Measurements from ENCODE around the gene SEC62.
A peak's percentile ranks its signal among the peaks of the same experiment; 100 is the strongest.

The SEC62 gene

GRCh38 chr3:169948559-169949448 lies 17.8 kb upstream of the SEC62 start:
- Histone ChIP-seq H3K9ac (ENCODE audit: low read depth, low read length) (no peak overlapping the region), H3K27me3 (ENCODE audit: control insufficient read depth, insufficient read depth, low read length) (no peaks in the 10 kb centered on the region), H3K9me3 (ENCODE audit: control insufficient read depth, insufficient read depth, low read length) (no peaks in the 10 kb centered on the region), H3K4me3 (ENCODE audit: low read depth, low read length) (no peak overlapping the region), H3K4me1 (ENCODE audit: control insufficient read depth, insufficient read depth, low read length) (no peaks in the 10 kb centered on the region), H3K36me3 (ENCODE audit: control insufficient read depth, insufficient read depth, low read length) (no peaks in the 10 kb centered on the region)

- Histone ChIP-seq H3K27me3 (ENCODE audit: control insufficient read depth, insufficient read depth, low read length) (no peaks in the 10 kb centered on the region), H3K36me3 (ENCODE audit: control insufficient read depth, insufficient read depth, low read length) (no peaks in the 10 kb centered on the region), H3K4me3 (ENCODE audit: low read depth, low read length) (no peak overlapping the region), H3K4me1 (ENCODE audit: control insufficient read depth, insufficient read depth, low read length) (no peaks in the 10 kb centered on the region), H3K9me3 (ENCODE audit: control insufficient read depth, insufficient read depth, low read length) (no peaks in the 10 kb centered on the region), H3K9ac (ENCODE audit: low read depth, low read length) (no peak overlapping the region)
These were observed 14.6 kb upstream of the SEC62 start for GRCh38 chr3:169952045-169952444.

GRCh38 chr3:169953462-169954141 lies 13.0 kb upstream of the SEC62 start:
- H3K4me3 ChIP-seq (ENCODE audit: low read depth, low read length) = no peak overlapping the region
- H3K9me3 ChIP-seq (ENCODE audit: control insufficient read depth, insufficient read depth, low read length) = no peaks in the 10 kb centered on the region
- no peaks in the 10 kb centered on the region for H3K27me3 ChIP-seq (ENCODE audit: control insufficient read depth, insufficient read depth, low read length)
- no peak overlapping the region for H3K9ac ChIP-seq (ENCODE audit: low read depth, low read length)
- no peaks in the 10 kb centered on the region for H3K4me1 ChIP-seq (ENCODE audit: control insufficient read depth, insufficient read depth, low read length)
- no peaks in the 10 kb centered on the region for H3K36me3 ChIP-seq (ENCODE audit: control insufficient read depth, insufficient read depth, low read length)

GRCh38 chr3:169954142-169954756 lies 12.4 kb upstream of the SEC62 start:
- Histone ChIP-seq H3K9ac (ENCODE audit: low read depth, low read length) (no peak overlapping the region), H3K27me3 (ENCODE audit: control insufficient read depth, insufficient read depth, low read length) (no peaks in the 10 kb centered on the region), H3K9me3 (ENCODE audit: control insufficient read depth, insufficient read depth, low read length) (no peaks in the 10 kb centered on the region), H3K36me3 (ENCODE audit: control insufficient read depth, insufficient read depth, low read length) (no peaks in the 10 kb centered on the region), H3K4me1 (ENCODE audit: control insufficient read depth, insufficient read depth, low read length) (no peaks in the 10 kb centered on the region), H3K4me3 (ENCODE audit: low read depth, low read length) (no peak overlapping the region)

GRCh38 chr3:169955406-169955805 lies 11.2 kb upstream of the SEC62 start:
- Histone ChIP-seq H3K9ac (ENCODE audit: low read depth, low read length) (no peak overlapping the region), H3K9me3 (ENCODE audit: control insufficient read depth, insufficient read depth, low read length) (no peaks in the 10 kb centered on the region), H3K4me3 (ENCODE audit: low read depth, low read length) (no peak overlapping the region), H3K4me1 (ENCODE audit: control insufficient read depth, insufficient read depth, low read length) (no peaks in the 10 kb centered on the region), H3K27me3 (ENCODE audit: control insufficient read depth, insufficient read depth, low read length) (no peaks in the 10 kb centered on the region), H3K36me3 (ENCODE audit: control insufficient read depth, insufficient read depth, low read length) (no peaks in the 10 kb centered on the region)

GRCh38 chr3:169964176-169964575 lies 2.4 kb upstream of the SEC62 start:
- Histone ChIP-seq H3K9ac (ENCODE audit: low read depth, low read length) (no peak overlapping the region), H3K27me3 (ENCODE audit: control insufficient read depth, insufficient read depth, low read length) (no peaks in the 10 kb centered on the region), H3K9me3 (ENCODE audit: control insufficient read depth, insufficient read depth, low read length) (no peaks in the 10 kb centered on the region), H3K4me3 (ENCODE audit: low read depth, low read length) (no peak overlapping the region), H3K36me3 (ENCODE audit: control insufficient read depth, insufficient read depth, low read length) (no peaks in the 10 kb centered on the region), H3K4me1 (ENCODE audit: control insufficient read depth, insufficient read depth, low read length) (peaks cover 4% of the 10 kb centered on the region)

- H3K4me1 ChIP-seq (ENCODE audit: control insufficient read depth, insufficient read depth, low read length) = peaks cover 4% of the 10 kb centered on the region
- H3K4me3 ChIP-seq (ENCODE audit: low read depth, low read length) = peak overlapping the region; percentile 95
- H3K27me3 ChIP-seq (ENCODE audit: control insufficient read depth, insufficient read depth, low read length) = no peaks in the 10 kb centered on the region
- no peaks in the 10 kb centered on the region for H3K36me3 ChIP-seq (ENCODE audit: control insufficient read depth, insufficient read depth, low read length)
- H3K9me3 ChIP-seq (ENCODE audit: control insufficient read depth, insufficient read depth, low read length) = no peaks in the 10 kb centered on the region
- peak overlapping the region; percentile 73 for H3K9ac ChIP-seq (ENCODE audit: low read depth, low read length)
These were observed 812 bp upstream of the SEC62 start for GRCh38 chr3:169965562-169966427.

GRCh38 chr3:169966951-169967915 lies 626 bp downstream of the SEC62 start:
- H3K9me3 ChIP-seq (ENCODE audit: control insufficient read depth, insufficient read depth, low read length) = no peaks in the 10 kb centered on the region
- H3K4me1 ChIP-seq (ENCODE audit: control insufficient read depth, insufficient read depth, low read length) = peaks cover 4% of the 10 kb centered on the region
- no peaks in the 10 kb centered on the region for H3K36me3 ChIP-seq (ENCODE audit: control insufficient read depth, insufficient read depth, low read length)
- peak overlapping the region; percentile 84 for H3K9ac ChIP-seq (ENCODE audit: low read depth, low read length)
- peak overlapping the region; percentile 95 for H3K4me3 ChIP-seq (ENCODE audit: low read depth, low read length)
- H3K27me3 ChIP-seq (ENCODE audit: control insufficient read depth, insufficient read depth, low read length) = no peaks in the 10 kb centered on the region

- H3K36me3 ChIP-seq (ENCODE audit: control insufficient read depth, insufficient read depth, low read length) = no peaks in the 10 kb centered on the region
- H3K9me3 ChIP-seq (ENCODE audit: control insufficient read depth, insufficient read depth, low read length) = no peaks in the 10 kb centered on the region
- peaks cover 4% of the 10 kb centered on the region for H3K4me1 ChIP-seq (ENCODE audit: control insufficient read depth, insufficient read depth, low read length)
- H3K27me3 ChIP-seq (ENCODE audit: control insufficient read depth, insufficient read depth, low read length) = no peaks in the 10 kb centered on the region
- H3K9ac ChIP-seq (ENCODE audit: low read depth, low read length) = no peak overlapping the region
- H3K4me3 ChIP-seq (ENCODE audit: low read depth, low read length) = peak overlapping the region; percentile 95
These were observed 1.7 kb downstream of the SEC62 start for GRCh38 chr3:169968224-169968885.

All from iPS-15b (cell line).